PC-3 (cell line): ENCODE data around the gene TMEM117.

ENCODE experiments used
- EZH2phosphoT487 ChIP-seq: fragments of 300-600 bp; sonication (generic); IDR thresholded peaks from 2 replicates; pipeline ENCODE4 v1.6.1; 2018; ENCODE audit warnings: mild to moderate bottlenecking, antibody characterized with exemption, low read length, borderline replicate concordance
- TF ChIP-seq, protein P1 (sequence below): fragments of 300-600 bp; sonication (generic); conservative IDR thresholded peaks from 2 replicates; pipeline ENCODE4 v1.5.1; 2017; ENCODE audit warnings: antibody characterized with exemption, low read depth, mild to moderate bottlenecking, low read length

DNA sequence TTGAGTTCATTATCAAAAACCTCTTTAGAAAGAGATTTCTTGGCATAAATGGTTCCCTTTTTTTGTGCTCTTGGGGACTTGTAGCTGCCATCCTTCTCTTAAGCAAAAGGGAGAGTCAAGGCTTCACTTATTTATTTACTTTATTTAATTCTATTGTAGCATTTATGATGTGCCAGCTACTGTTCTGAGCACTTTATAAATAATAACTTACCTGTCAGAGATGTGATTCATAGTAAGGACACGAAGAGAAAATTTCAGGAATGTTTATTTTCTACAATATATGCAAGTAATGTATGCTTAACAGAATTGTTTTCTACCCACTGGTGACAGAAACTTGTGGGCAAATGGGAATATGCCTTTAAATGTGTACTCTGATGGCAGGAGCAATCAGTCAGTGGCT lies 33.3 kb downstream of the TMEM117 start:
- TF ChIP-seq, protein P1, sequence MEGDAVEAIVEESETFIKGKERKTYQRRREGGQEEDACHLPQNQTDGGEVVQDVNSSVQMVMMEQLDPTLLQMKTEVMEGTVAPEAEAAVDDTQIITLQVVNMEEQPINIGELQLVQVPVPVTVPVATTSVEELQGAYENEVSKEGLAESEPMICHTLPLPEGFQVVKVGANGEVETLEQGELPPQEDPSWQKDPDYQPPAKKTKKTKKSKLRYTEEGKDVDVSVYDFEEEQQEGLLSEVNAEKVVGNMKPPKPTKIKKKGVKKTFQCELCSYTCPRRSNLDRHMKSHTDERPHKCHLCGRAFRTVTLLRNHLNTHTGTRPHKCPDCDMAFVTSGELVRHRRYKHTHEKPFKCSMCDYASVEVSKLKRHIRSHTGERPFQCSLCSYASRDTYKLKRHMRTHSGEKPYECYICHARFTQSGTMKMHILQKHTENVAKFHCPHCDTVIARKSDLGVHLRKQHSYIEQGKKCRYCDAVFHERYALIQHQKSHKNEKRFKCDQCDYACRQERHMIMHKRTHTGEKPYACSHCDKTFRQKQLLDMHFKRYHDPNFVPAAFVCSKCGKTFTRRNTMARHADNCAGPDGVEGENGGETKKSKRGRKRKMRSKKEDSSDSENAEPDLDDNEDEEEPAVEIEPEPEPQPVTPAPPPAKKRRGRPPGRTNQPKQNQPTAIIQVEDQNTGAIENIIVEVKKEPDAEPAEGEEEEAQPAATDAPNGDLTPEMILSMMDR = no peak
- TF ChIP-seq EZH2phosphoT487 = no peak
